KMS-11 (cell line): Measurements from ENCODE around the gene DGKB.

Source experiments
- H2AFZ ChIP-seq: fragments of 200-600 bp; sonication (generic); 2 replicates; pipeline ENCODE4 v1.6.1; 2016; ENCODE audit warnings: antibody characterized with exemption, mixed run types, low read depth
- H3K27ac ChIP-seq: fragments of 200-600 bp; sonication (generic); 2 replicates; pipeline ENCODE4 v1.6.1; 2016; ENCODE audit warnings: mild to moderate bottlenecking, mixed run types
- H3K27me3 ChIP-seq: fragments of 200-600 bp; sonication (generic); 2 replicates; pipeline ENCODE4 v1.6.1; 2017; ENCODE audit warnings: mild to moderate bottlenecking, low read depth, mixed run types, moderate library complexity; ENCODE audit not compliant: insufficient read depth
- H3K36me3 ChIP-seq: fragments of 200-600 bp; sonication (generic); 2 replicates; pipeline ENCODE4 v1.6.1; 2017; ENCODE audit warnings: mild to moderate bottlenecking, mixed run types; ENCODE audit not compliant: insufficient read depth
- H3K4me1 ChIP-seq: fragments of 200-600 bp; sonication (generic); 2 replicates; pipeline ENCODE4 v1.6.1; 2016; ENCODE audit warnings: mild to moderate bottlenecking, low read depth, mixed run types; ENCODE audit not compliant: poor library complexity, severe bottlenecking
- H3K4me2 ChIP-seq: fragments of 200-600 bp; sonication (generic); 2 replicates; pipeline ENCODE4 v1.7.0; 2016; ENCODE audit warnings: mild to moderate bottlenecking, mixed run types
- H3K4me3 ChIP-seq: fragments of 200-600 bp; sonication (generic); IDR thresholded peaks from 2 replicates; pipeline ENCODE4 v1.6.1; 2017; ENCODE audit warnings: low read depth, low read length, mixed read lengths; ENCODE audit not compliant: insufficient read depth
- H3K79me2 ChIP-seq: fragments of 200-600 bp; sonication (generic); 2 replicates; pipeline ENCODE4 v1.6.1; 2016; ENCODE audit warnings: low read depth, mixed run types; ENCODE audit not compliant: insufficient read depth
- H3K9ac ChIP-seq: fragments of 200-600 bp; sonication (generic); 2 replicates; pipeline ENCODE4 v1.6.1; 2016; ENCODE audit warnings: mild to moderate bottlenecking, mixed run types
- H4K20me1 ChIP-seq: fragments of 200-600 bp; sonication (generic); 2 replicates; pipeline ENCODE4 v1.6.1; 2016; ENCODE audit warnings: mild to moderate bottlenecking, mixed run types; ENCODE audit not compliant: insufficient read depth
- CTCF ChIP-seq: fragments of 200-600 bp; sonication (generic); conservative IDR thresholded peaks from 2 replicates; pipeline ENCODE4 v1.6.1; 2017; ENCODE audit warnings: low read depth, mild to moderate bottlenecking, antibody characterized with exemption, low read length, moderate library complexity, mixed read lengths

The DGKB gene

GRCh38 chr7:14233868-14234369 is 668.6 kb downstream of the DGKB start:
- Histone ChIP-seq H3K4me2 (no peak overlapping the region), H3K27ac (no peak overlapping the region), H3K36me3 (no peaks in the 10 kb centered on the region)

GRCh38 chr7:14233076-14233867 is 669.3 kb downstream of the DGKB start:
- Histone ChIP-seq H3K36me3 (no peaks in the 10 kb centered on the region), H2AFZ (no peak overlapping the region), H3K9ac (no peak overlapping the region), H3K27ac (no peak overlapping the region), H3K27me3 (no peaks in the 10 kb centered on the region), H4K20me1 (no peaks in the 10 kb centered on the region), H3K4me3 (no peak overlapping the region), H3K4me1 (peaks cover 4% of the 10 kb centered on the region), H3K79me2 (no peaks in the 10 kb centered on the region), H3K4me2 (no peak overlapping the region)
- no peak for TF ChIP-seq CTCF

More at GRCh38 chr7:14233868-14234369, 668.6 kb downstream of the DGKB start:
- no peak for TF ChIP-seq CTCF
- Histone ChIP-seq H2AFZ (no peak overlapping the region), H3K4me3 (no peak overlapping the region), H4K20me1 (no peaks in the 10 kb centered on the region), H3K4me1 (peaks cover 4% of the 10 kb centered on the region), H3K79me2 (no peaks in the 10 kb centered on the region), H3K27me3 (no peaks in the 10 kb centered on the region), H3K9ac (no peak overlapping the region)

GRCh38 chr7:14229047-14229446 is 673.5 kb downstream of the DGKB start:
- Histone ChIP-seq H3K4me2 (no peak overlapping the region), H3K9ac (no peak overlapping the region), H3K36me3 (no peaks in the 10 kb centered on the region), H3K4me3 (no peak overlapping the region), H3K27me3 (no peaks in the 10 kb centered on the region), H3K27ac (no peak overlapping the region), H4K20me1 (no peaks in the 10 kb centered on the region), H3K4me1 (no peaks in the 10 kb centered on the region), H3K79me2 (no peaks in the 10 kb centered on the region), H2AFZ (no peak overlapping the region)
- TF ChIP-seq CTCF = no peak

GRCh38 chr7:14228341-14228740 is 674.2 kb downstream of the DGKB start:
- Histone ChIP-seq H3K36me3 (no peaks in the 10 kb centered on the region), H3K4me3 (no peak overlapping the region), H2AFZ (no peak overlapping the region), H3K79me2 (no peaks in the 10 kb centered on the region), H3K4me1 (no peaks in the 10 kb centered on the region), H3K27ac (no peak overlapping the region), H3K9ac (no peak overlapping the region), H4K20me1 (no peaks in the 10 kb centered on the region), H3K27me3 (no peaks in the 10 kb centered on the region), H3K4me2 (no peak overlapping the region)
- no peak for TF ChIP-seq CTCF
